Cardiac muscle cell (in vitro differentiated cells and primary cell): Measurements from ENCODE around the gene CIAO2A. TPM values are rescaled to one million over a fixed set of nuclear protein-coding genes. Genes with fewer than 3 reads are reported as not detected.

Experiments
- DNase-seq, 2 donors: peaks; one replicate each; pipeline versions ENCODE4 v3.0.0 to v3.0.0-alpha.2; 2010 to 2017; ENCODE audit warnings: low read depth in 1 of 2, low spot score in 1 of 2
- H3K27ac ChIP-seq: fragments of 200-600 bp; sonication (generic); 2 replicates; pipeline ENCODE4 v1.5.1; 2016
- H3K27me3 ChIP-seq: fragments of 200-600 bp; sonication (generic); 2 replicates; pipeline ENCODE4 v1.6.0; 2016; ENCODE audit warnings: control low read depth
- H3K36me3 ChIP-seq: fragments of 200-600 bp; sonication (generic); 2 replicates; pipeline ENCODE4 v1.5.1; 2016; ENCODE audit warnings: control low read depth
- H3K4me1 ChIP-seq: fragments of 200-600 bp; sonication (generic); 2 replicates; pipeline ENCODE4 v1.8.1; 2017; ENCODE audit warnings: low read depth, mild to moderate bottlenecking, mixed run types
- H3K4me3 ChIP-seq: fragments of 200-600 bp; sonication (generic); 2 replicates; pipeline ENCODE4 v1.5.1; 2016; ENCODE audit warnings: mild to moderate bottlenecking
- H3K9me3 ChIP-seq: fragments of 200-600 bp; sonication (generic); 2 replicates; pipeline ENCODE4 v1.5.1; 2017; ENCODE audit warnings: low read depth, mild to moderate bottlenecking, control low read depth
- polyA plus RNA-seq: library from polyadenylated mRNA; unstranded; fragments of >200 nt; fragmentation: Nextera tagmentation; extraction: Ambion mirVana; gene quantifications from 2 replicates; pipeline ENCODE4 v1.2.1, GENCODE V29; 2016
- total RNA-seq: library from RNA; depleted of rRNA; stranded (reverse); fragments of >200 nt; gene quantifications from 2 replicates; pipeline ENCODE4 v1.2.3, GENCODE V29; 2016
- TF ChIP-seq, protein P1 (sequence below): IDR thresholded peaks from 2 replicates; pipeline ENCODE4 v1.5.1; 2012; ENCODE audit warnings: low read depth, mild to moderate bottlenecking, low read length

Gene CIAO2A
- total and polyA plus RNA-seq, 2 experiments from 2014 or later = 115 to 181 TPM

DNA sequence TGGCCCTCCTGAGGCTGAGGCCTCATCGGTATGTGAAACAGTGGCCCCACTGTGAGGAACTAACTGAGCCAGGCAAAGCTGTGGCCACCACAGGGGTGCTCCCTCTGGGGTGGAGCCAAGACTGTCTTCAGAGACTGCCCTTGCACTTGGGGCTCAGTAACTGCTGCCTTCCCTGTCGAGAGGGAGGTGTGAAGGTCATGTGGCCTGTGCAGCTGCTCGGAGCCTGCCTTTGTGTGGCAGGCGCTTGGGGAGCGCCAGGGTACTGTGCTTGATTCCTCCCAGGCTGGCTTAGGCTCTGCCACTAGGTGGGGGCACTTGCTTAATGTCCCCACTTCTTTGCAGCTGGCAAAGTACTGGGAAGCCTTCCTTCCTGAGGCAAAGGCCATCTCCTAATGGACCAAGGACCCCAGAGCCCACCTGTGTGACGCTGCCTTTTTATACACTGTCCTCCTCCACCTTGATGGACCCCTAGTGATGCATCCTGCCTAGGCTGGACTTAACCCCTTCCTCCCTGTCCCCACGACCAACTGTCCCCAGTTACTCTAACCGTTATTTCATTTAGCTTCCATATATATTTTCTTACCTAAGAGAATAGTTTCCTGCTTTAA lies 43.7 kb upstream of the CIAO2A start:
- Histone ChIP-seq H3K27ac (peak overlapping the region; percentile 7), H3K27me3 (no peaks in the 10 kb centered on the region), H3K4me1 (no peaks in the 10 kb centered on the region), H3K4me3 (no peak overlapping the region), H3K9me3 (no peaks in the 10 kb centered on the region), H3K36me3 (peaks cover 34% of the 10 kb centered on the region)
- TF ChIP-seq, protein P1, sequence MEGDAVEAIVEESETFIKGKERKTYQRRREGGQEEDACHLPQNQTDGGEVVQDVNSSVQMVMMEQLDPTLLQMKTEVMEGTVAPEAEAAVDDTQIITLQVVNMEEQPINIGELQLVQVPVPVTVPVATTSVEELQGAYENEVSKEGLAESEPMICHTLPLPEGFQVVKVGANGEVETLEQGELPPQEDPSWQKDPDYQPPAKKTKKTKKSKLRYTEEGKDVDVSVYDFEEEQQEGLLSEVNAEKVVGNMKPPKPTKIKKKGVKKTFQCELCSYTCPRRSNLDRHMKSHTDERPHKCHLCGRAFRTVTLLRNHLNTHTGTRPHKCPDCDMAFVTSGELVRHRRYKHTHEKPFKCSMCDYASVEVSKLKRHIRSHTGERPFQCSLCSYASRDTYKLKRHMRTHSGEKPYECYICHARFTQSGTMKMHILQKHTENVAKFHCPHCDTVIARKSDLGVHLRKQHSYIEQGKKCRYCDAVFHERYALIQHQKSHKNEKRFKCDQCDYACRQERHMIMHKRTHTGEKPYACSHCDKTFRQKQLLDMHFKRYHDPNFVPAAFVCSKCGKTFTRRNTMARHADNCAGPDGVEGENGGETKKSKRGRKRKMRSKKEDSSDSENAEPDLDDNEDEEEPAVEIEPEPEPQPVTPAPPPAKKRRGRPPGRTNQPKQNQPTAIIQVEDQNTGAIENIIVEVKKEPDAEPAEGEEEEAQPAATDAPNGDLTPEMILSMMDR = no peak
- no peak for DNase-seq

DNA sequence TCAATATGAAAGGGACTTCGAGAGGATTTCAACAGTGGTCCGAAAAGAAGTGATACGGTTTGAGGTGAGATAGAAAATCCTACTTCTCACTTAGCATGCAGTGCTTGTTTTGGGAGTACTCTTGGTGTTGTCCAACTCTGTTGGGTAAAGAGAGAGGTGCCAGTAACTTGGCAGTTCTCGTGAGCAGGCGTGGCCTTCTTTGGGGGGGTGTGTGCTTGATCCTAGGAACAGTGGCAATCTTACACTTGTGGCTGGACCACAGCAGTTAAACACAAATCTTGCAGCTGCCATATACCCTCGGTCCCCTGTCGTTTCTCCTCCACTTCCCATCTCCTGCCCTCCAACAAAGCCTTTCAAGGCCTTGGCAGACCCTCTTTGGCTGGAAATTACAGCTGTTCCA lies 42.7 kb upstream of the CIAO2A start:
- TF ChIP-seq, protein P1 = no peak
- no peak for DNase-seq
- no peaks in the 10 kb centered on the region for H3K9me3 ChIP-seq
- no peak overlapping the region for H3K27ac ChIP-seq
- no peaks in the 10 kb centered on the region for H3K4me1 ChIP-seq
- no peaks in the 10 kb centered on the region for H3K27me3 ChIP-seq
- no peak overlapping the region for H3K4me3 ChIP-seq
- H3K36me3 ChIP-seq = peaks cover 42% of the 10 kb centered on the region

DNA sequence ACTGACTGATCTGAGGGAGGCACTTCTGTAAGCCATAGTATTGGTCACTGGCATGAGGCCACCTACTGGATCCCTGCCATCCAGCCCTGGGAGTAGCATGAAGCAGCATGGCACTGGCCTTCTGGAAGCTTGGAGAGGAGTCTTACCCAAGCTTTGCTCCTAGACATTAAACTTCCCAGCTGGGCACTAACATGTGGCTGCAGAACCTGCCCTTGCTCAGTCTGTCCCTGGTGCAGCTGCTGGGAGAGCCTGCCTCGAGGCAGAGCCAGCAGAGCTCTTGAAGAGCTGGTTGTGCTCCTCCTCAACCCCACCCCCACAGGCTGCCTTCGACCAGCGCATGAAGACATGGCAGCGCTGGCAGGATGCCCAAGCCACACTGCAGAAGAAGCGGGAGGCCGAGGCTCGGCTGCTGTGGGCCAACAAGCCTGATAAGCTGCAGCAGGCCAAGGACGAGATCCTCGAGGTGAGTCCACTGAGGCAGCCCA lies 40.7 kb upstream of the CIAO2A start:
- Histone ChIP-seq H3K36me3 (peaks cover 61% of the 10 kb centered on the region), H3K27me3 (no peaks in the 10 kb centered on the region), H3K4me3 (no peak overlapping the region), H3K4me1 (no peaks in the 10 kb centered on the region), H3K27ac (no peak overlapping the region), H3K9me3 (no peaks in the 10 kb centered on the region)
- peak in 1 of 2 donors; percentile 78 for DNase-seq
- TF ChIP-seq, protein P1 = no peak

DNA sequence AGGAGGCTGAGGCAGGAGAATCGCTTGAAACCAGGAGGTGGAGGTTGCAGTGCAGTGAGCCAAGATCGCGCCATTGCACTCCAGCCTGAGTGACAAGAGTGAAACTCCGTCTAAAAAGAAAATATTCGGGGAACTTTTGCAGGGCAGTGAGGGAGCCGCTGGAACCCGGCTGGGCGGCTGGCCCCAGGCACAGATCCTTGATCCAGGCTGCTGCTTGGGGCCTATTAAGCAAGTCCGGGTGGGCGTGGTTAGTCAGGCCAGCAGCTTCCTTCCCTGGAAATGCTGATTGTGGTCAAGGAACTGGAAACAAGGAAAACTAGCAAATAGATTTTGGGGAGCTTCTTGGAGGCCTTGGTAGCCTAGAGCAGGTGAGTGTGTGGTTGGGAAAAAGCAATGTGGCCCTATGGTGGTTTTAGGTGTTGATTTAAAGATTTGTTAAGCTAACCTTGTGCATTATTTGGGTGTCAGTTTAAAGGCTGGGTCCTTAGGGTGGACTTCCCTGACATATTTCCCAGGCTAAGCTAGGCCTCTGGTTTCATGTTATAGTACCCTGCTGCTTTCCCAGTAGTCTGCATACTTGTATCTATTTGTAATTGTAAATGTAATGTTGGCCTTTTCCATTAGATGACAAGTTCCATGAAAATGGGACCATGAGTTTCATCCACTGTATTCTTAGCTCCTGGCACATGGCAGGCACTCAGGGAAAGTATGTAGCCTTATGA lies 40.1 kb upstream of the CIAO2A start:
- peak in 1 of 2 donors; percentile 41 for DNase-seq
- TF ChIP-seq, protein P1 = no peak
- Histone ChIP-seq H3K4me3 (no peak overlapping the region), H3K9me3 (no peaks in the 10 kb centered on the region), H3K36me3 (peaks cover 65% of the 10 kb centered on the region), H3K4me1 (no peaks in the 10 kb centered on the region), H3K27me3 (no peaks in the 10 kb centered on the region), H3K27ac (no peak overlapping the region)

DNA sequence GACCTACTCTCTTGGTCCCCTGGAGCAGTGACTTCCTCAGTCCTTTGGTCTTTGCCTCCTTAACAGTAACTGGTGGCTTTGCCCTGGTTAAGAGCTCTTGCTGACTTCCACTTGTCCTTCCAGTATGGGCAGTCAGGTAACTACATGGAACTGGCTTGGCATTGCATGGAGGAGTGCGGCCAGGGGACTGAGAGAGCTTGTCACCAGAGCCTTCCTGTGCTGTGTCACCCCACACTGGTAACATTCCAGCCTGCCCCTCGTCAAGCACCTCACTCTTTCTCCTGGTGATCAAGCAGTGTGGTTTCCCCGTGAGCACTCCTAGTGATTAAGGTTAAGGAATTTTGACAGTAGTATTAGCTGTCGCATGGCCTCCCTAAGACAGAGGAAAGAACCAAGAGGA lies 38.6 kb upstream of the CIAO2A start:
- Histone ChIP-seq H3K4me1 (peaks cover 2% of the 10 kb centered on the region), H3K9me3 (no peaks in the 10 kb centered on the region), H3K36me3 (peaks cover 73% of the 10 kb centered on the region), H3K27ac (no peak overlapping the region), H3K4me3 (no peak overlapping the region), H3K27me3 (no peaks in the 10 kb centered on the region)
- no peak for DNase-seq
- TF ChIP-seq, protein P1 = no peak
